Gastroesophageal sphincter (tissue), 4 donors: ENCODE measurements around the gene PGAM1. TPM values are rescaled to one million over a fixed set of nuclear protein-coding genes. Genes with fewer than 3 reads are reported as not detected.

Source experiments
- ATAC-seq: fragments of 150-250 bp; one replicate; pipeline ENCODE4 v1.9.1; 2016; ENCODE audit warnings: mild to moderate bottlenecking, moderate library complexity
- H3K27ac ChIP-seq, 4 donors: fragments of 200-600 bp; sonication (generic) in 3 of 4; 1 replicate in 3 of 4; 2 replicates in 1 of 4; pipeline ENCODE4 v1.5.1; 2016 to 2019
- H3K27me3 ChIP-seq: fragments of 200-600 bp; sonication (generic); one replicate; pipeline ENCODE4 v1.5.1; 2019
- H3K36me3 ChIP-seq, 2 donors: fragments of 200-600 bp; sonication (generic); one replicate each; pipeline ENCODE4 v1.5.1; 2019; ENCODE audit warnings: control low read depth in 1 of 2
- H3K4me1 ChIP-seq, 3 donors: fragments of 200-600 bp; sonication (generic); 1 replicate in 2 of 3; 2 replicates in 1 of 3; pipeline ENCODE4 v1.5.1; 2016 to 2019; ENCODE audit warnings: control low read depth in 2 of 3
- H3K4me3 ChIP-seq, 2 donors: fragments of 200-600 bp; sonication (generic); one replicate each; pipeline ENCODE4 v1.5.1; 2019; ENCODE audit warnings: mild to moderate bottlenecking in 1 of 2, moderate library complexity in 1 of 2
- H3K9me3 ChIP-seq, 3 donors: fragments of 200-600 bp; sonication (generic); one replicate each; pipeline ENCODE4 v1.5.1; 2017 to 2019; ENCODE audit warnings: control low read depth in 2 of 3
- EP300 ChIP-seq: sonication (generic); formaldehyde crosslinking; IDR thresholded peaks from one replicate; pipeline ENCODE4 v1.6.1; 2017; ENCODE audit warnings: antibody characterized with exemption, mild to moderate bottlenecking
- POLR2A ChIP-seq, 2 donors: fragments of 450-650 bp; IDR thresholded peaks; one replicate each; pipeline ENCODE4 v1.6.1; 2017; ENCODE audit warnings: antibody characterized with exemption in 2 of 2, mild to moderate bottlenecking in 2 of 2, moderate library complexity in 1 of 2
- POLR2AphosphoS5 ChIP-seq: sonication (generic); formaldehyde crosslinking; IDR thresholded peaks from one replicate; pipeline ENCODE4 v1.6.1; 2017; ENCODE audit warnings: antibody characterized with exemption
- WGBS, 2 donors: methylation state at CpG; one replicate each; pipeline ENCODE4 v1.1.5; 2018; ENCODE audit warnings: low coverage in 1 of 2; 5-methylcytosine and 5-hydroxymethylcytosine counted together
- total RNA-seq, 4 donors: library from RNA; depleted of rRNA; stranded (reverse); fragments of >200 nt; gene quantifications; one replicate each; pipeline ENCODE4 v1.1.0, GENCODE V29; 2016
- TF ChIP-seq, protein P1 (sequence below), 4 experiments: fragments of 200-600 bp in 2 of 4; fragments of 450-650 bp in 2 of 4; sonication (generic) in 1 of 4; IDR thresholded peaks; one replicate each; pipeline ENCODE4 v1.5.1; 2017 to 2019; ENCODE audit warnings: antibody characterized with exemption in 4 of 4, mild to moderate bottlenecking in 2 of 4, moderate library complexity in 2 of 4

Gene PGAM1
- total RNA-seq, 4 donors from 2014 or later: 248 to 385 (median 356) TPM

DNA sequence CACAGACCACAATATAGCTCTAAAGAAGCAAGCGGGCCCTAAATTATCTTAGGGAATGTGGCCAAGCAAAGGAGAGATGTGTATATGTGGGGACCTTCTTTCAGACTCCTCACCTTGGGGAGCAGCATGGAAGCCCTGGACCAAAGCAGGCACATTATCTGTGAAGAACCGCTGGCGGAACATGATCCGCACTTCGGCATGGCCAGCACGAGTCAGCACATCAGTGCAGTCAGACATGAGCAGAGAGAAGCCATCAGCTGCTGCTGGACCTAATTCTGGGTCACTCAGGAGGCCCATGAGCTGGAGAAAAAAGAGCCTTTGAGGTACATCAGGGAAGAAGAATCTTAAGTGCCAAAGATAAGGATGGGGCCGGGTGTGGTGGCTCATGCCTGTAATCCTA, 33.9 kb downstream of the PGAM1 start:
- Histone ChIP-seq H3K27ac (no peak overlapping the region), H3K4me3 (no peak overlapping the region), H3K4me1 (peaks cover 0 to 16% (median 0%) of the 10 kb centered on the region in 3 donors), H3K9me3 (no peaks in the 10 kb centered on the region), H3K27me3 (no peaks in the 10 kb centered on the region), H3K36me3 (peaks cover 0 to 100% of the 10 kb centered on the region in 2 donors)
- ATAC-seq: no peak
- TF ChIP-seq POLR2AphosphoS5: no peak
- TF ChIP-seq, protein P1, sequence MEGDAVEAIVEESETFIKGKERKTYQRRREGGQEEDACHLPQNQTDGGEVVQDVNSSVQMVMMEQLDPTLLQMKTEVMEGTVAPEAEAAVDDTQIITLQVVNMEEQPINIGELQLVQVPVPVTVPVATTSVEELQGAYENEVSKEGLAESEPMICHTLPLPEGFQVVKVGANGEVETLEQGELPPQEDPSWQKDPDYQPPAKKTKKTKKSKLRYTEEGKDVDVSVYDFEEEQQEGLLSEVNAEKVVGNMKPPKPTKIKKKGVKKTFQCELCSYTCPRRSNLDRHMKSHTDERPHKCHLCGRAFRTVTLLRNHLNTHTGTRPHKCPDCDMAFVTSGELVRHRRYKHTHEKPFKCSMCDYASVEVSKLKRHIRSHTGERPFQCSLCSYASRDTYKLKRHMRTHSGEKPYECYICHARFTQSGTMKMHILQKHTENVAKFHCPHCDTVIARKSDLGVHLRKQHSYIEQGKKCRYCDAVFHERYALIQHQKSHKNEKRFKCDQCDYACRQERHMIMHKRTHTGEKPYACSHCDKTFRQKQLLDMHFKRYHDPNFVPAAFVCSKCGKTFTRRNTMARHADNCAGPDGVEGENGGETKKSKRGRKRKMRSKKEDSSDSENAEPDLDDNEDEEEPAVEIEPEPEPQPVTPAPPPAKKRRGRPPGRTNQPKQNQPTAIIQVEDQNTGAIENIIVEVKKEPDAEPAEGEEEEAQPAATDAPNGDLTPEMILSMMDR (IDR thresholded peaks at IDR 0.05): no peak
- TF ChIP-seq EP300: no peak
- no peak for TF ChIP-seq POLR2A (IDR thresholded peaks at IDR 0.05)
- 81% methylated on average over 5 to 6 of the region's 7 CpGs for WGBS, 2 donors

DNA sequence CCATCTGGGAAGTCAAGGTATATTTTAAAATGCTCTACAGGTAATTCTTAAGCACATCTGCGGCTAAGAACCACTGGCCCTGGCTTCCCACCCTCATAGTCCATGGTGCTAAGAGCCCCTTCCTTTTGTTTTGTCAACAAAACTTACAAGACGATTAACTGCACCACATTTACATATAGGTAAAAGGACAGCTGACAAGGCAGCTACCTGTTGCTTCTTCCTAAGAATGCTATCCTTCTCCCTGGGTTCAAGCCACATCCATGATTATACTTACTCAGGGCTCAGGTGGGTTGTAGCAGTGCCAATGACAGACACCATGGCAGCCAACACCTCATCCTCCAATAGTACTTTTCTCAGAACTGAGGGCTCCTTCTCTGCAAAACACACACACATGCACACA, 36.3 kb downstream of the PGAM1 start:
- Histone ChIP-seq H3K4me1 (peaks cover 0 to 13% (median 0%) of the 10 kb centered on the region in 3 donors), H3K4me3 (no peak overlapping the region), H3K36me3 (peaks cover 0 to 100% of the 10 kb centered on the region in 2 donors), H3K27ac (no peak overlapping the region), H3K27me3 (no peaks in the 10 kb centered on the region), H3K9me3 (no peaks in the 10 kb centered on the region)
- TF ChIP-seq POLR2A (IDR thresholded peaks at IDR 0.05): no peak
- TF ChIP-seq, protein P1 (IDR thresholded peaks at IDR 0.05): no peak
- no peak for TF ChIP-seq EP300
- TF ChIP-seq POLR2AphosphoS5: no peak
- no peak for ATAC-seq
- 68 to 86% methylated on average over 2 of the region's 2 CpGs for WGBS, 2 donors

DNA sequence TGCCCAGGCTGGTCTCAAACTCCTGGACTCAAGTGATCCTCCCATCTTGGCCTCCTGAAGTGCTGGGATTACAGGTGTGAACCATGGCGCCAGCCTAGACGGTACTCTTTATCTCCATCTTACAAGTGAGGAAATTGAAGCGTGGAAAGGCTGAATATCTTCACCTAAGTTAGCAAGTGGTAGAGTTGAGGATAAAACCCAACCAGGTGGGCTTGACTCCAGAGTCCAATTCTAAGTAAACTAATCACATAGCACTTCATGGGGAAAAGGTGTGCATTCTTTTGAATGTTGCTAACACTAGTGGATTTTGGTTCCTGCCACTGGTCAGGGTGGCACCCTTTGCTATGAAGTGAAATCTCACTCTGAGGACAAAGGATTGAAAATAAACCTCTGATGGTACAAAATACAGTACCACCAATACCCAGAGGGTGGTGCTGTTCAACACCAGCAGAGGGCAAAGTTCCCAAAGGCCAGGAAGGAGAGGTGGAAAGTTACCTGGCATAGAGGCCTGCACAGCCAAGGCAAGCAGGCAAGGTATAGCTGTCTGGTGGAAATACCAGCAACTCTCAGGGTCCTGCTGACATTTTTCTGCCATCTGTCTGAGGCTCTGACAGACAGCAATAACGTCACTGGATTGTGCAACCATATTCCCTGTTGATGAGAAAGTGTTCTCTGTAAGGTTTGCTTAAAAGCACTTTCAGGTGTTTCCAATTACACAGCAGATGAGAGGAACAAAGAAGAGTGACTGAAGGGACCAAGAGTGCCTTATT, 37.6 kb downstream of the PGAM1 start:
- peak; percentile 75 for ATAC-seq
- H3K27ac ChIP-seq: peak overlapping the region in 3 of 4 donors; percentile 48 to 54 (median 52)
- peaks cover 0 to 100% of the 10 kb centered on the region in 2 donors for H3K36me3 ChIP-seq
- H3K4me3 ChIP-seq: no peak overlapping the region
- H3K9me3 ChIP-seq: no peaks in the 10 kb centered on the region
- peak; percentile 1 for TF ChIP-seq POLR2AphosphoS5
- TF ChIP-seq, protein P1 (IDR thresholded peaks at IDR 0.05): peak; percentile 68 to 82 (median 79)
- no peak for TF ChIP-seq POLR2A (IDR thresholded peaks at IDR 0.05)
- H3K4me1 ChIP-seq: peaks cover 0 to 13% (median 0%) of the 10 kb centered on the region in 3 donors
- 43 to 77% methylated on average over 1 to 3 of the region's 4 CpGs for WGBS, 2 donors
- H3K27me3 ChIP-seq: no peaks in the 10 kb centered on the region

DNA sequence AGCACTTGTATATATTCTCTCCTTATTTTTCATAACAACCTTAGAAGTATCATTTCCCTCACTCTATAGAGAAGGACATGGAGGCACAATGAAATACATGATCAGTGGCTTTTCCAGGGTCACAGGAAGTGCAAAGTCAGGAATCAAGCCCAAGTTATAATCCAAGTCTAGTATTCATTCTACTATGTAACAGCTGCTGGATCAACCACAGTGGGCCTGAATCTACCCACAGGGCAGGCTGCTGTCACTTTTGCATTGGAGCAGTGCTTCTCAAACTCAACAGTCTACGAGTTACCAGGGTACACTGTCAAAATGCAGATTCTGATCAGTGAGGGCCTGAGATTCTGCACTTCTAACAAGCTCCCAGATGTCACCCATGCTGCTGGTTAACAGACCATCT, 38.2 kb downstream of the PGAM1 start:
- no peak for TF ChIP-seq EP300
- TF ChIP-seq, protein P1 (IDR thresholded peaks at IDR 0.05): no peak
- no peak for TF ChIP-seq POLR2A (IDR thresholded peaks at IDR 0.05)
- TF ChIP-seq POLR2AphosphoS5: no peak
- no peak overlapping the region for H3K4me3 ChIP-seq
- whole genome bisulfite sequencing, 2 donors: no CpG with 5 or more reads among the region's 1 CpG
- peaks cover 0 to 13% (median 0%) of the 10 kb centered on the region in 3 donors for H3K4me1 ChIP-seq
- H3K27me3 ChIP-seq: no peaks in the 10 kb centered on the region
- no peaks in the 10 kb centered on the region for H3K9me3 ChIP-seq
- peaks cover 0 to 100% of the 10 kb centered on the region in 2 donors for H3K36me3 ChIP-seq
- H3K27ac ChIP-seq: peak overlapping the region in 2 of 4 donors; percentile 48 to 52
- ATAC-seq: no peak

DNA sequence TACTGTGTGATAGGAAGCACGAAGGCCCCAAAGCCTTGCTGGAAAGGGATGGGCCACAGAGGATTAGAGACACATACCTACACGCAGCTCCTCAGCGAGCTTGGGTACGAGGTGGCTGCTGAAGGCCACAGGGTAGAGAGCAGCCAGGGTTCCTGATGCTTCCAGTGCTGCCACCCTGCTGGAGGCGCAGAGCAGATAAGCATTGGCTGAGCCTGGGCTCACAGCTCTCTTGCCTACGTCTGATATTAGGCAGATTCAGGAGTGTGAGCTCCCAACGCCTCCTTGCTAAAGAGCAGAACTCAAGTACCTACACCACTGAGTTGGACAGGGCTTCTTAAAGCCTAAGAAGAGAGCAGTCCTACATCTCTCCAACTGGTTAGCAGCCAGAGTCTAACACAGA, 40.0 kb downstream of the PGAM1 start:
- H3K4me1 ChIP-seq: peaks cover 0 to 13% (median 0%) of the 10 kb centered on the region in 3 donors
- peak overlapping the region in 1 of 4 donors; percentile 5 for H3K27ac ChIP-seq
- H3K36me3 ChIP-seq: peaks cover 7 to 100% of the 10 kb centered on the region in 2 donors
- TF ChIP-seq EP300 (no peak), POLR2A (IDR thresholded peaks at IDR 0.05) (no peak), POLR2AphosphoS5 (no peak)
- TF ChIP-seq, protein P1 (IDR thresholded peaks at IDR 0.05): no peak
- H3K4me3 ChIP-seq: no peak overlapping the region
- no peaks in the 10 kb centered on the region for H3K9me3 ChIP-seq
- 60 to 100% methylated on average over 1 of the region's 7 CpGs for WGBS, 2 donors
- H3K27me3 ChIP-seq: no peaks in the 10 kb centered on the region
- ATAC-seq: no peak
